Loucy (cell line): ENCODE data around the gene OR10G2.

ENCODE experiments used
- H2AFZ ChIP-seq: fragments of 200-600 bp; sonication (generic); 2 replicates; pipeline ENCODE4 v1.6.0; 2016; ENCODE audit warnings: antibody characterized with exemption, mild to moderate bottlenecking, low read length, moderate library complexity
- H3F3A ChIP-seq: fragments of 200-600 bp; 2 replicates; pipeline ENCODE4 v1.6.0; 2016; ENCODE audit warnings: antibody characterized with exemption, low read depth, mild to moderate bottlenecking
- H3K27me3 ChIP-seq: fragments of 200-600 bp; sonication (generic); 2 replicates; pipeline ENCODE4 v1.6.1; 2014; ENCODE audit warnings: low read length, mild to moderate bottlenecking; ENCODE audit not compliant: insufficient read depth, poor library complexity, severe bottlenecking
- H3K36me3 ChIP-seq: fragments of 200-600 bp; sonication (generic); 2 replicates; pipeline ENCODE4 v1.6.1; 2016; ENCODE audit warnings: low read length; ENCODE audit not compliant: insufficient read depth
- H3K4me1 ChIP-seq: fragments of 200-600 bp; sonication (generic); 2 replicates; pipeline ENCODE4 v1.5.1; 2014; ENCODE audit warnings: low read length, mild to moderate bottlenecking; ENCODE audit not compliant: insufficient read depth, poor library complexity, severe bottlenecking
- H3K4me2 ChIP-seq: fragments of 200-600 bp; sonication (generic); 2 replicates; pipeline ENCODE4 v1.6.0; 2014; ENCODE audit warnings: antibody characterized with exemption, low read length, low read depth, mild to moderate bottlenecking; ENCODE audit not compliant: poor library complexity, severe bottlenecking
- H3K4me3 ChIP-seq: fragments of 200-600 bp; sonication (generic); 2 replicates; pipeline ENCODE4 v1.5.1; 2014; ENCODE audit warnings: low read length, mild to moderate bottlenecking, mixed read lengths; ENCODE audit not compliant: poor library complexity, severe bottlenecking
- H3K79me2 ChIP-seq: fragments of 200-600 bp; sonication (generic); 2 replicates; pipeline ENCODE4 v1.6.1; 2014; ENCODE audit warnings: low read length; ENCODE audit not compliant: insufficient read depth
- H3K9ac ChIP-seq: fragments of 200-600 bp; sonication (generic); 2 replicates; pipeline ENCODE4 v1.6.0; 2014; ENCODE audit warnings: mild to moderate bottlenecking, low read depth, low read length, moderate library complexity; ENCODE audit not compliant: poor library complexity, severe bottlenecking
- H3K9me2 ChIP-seq: fragments of 200-600 bp; sonication (generic); replicated peaks from 2 replicates; pipeline ENCODE4 v1.6.1; 2016; ENCODE audit warnings: low read depth, low read length, mixed read lengths
- H3K9me3 ChIP-seq: fragments of 200-600 bp; sonication (generic); 2 replicates; pipeline ENCODE4 v1.6.1; 2014; ENCODE audit warnings: mild to moderate bottlenecking, antibody characterized with exemption, low read length, low read depth; ENCODE audit not compliant: insufficient read depth
- H4K20me1 ChIP-seq: fragments of 200-600 bp; sonication (generic); 2 replicates; pipeline ENCODE4 v1.6.0; 2014; ENCODE audit warnings: antibody characterized with exemption, low read length, mild to moderate bottlenecking; ENCODE audit not compliant: insufficient read depth, poor library complexity, severe bottlenecking
- EZH2phosphoT487 ChIP-seq: fragments of 200-600 bp; IDR thresholded peaks from 2 replicates; pipeline ENCODE4 v1.6.1; 2018; ENCODE audit warnings: antibody characterized with exemption, mild to moderate bottlenecking, moderate library complexity, borderline replicate concordance
- TF ChIP-seq, protein P1 (sequence below): fragments of 200-600 bp; sonication (generic); conservative IDR thresholded peaks from 2 replicates; pipeline ENCODE4 v1.5.1; 2014; ENCODE audit warnings: mild to moderate bottlenecking, antibody characterized with exemption, low read length

OR10G2 gene

DNA sequence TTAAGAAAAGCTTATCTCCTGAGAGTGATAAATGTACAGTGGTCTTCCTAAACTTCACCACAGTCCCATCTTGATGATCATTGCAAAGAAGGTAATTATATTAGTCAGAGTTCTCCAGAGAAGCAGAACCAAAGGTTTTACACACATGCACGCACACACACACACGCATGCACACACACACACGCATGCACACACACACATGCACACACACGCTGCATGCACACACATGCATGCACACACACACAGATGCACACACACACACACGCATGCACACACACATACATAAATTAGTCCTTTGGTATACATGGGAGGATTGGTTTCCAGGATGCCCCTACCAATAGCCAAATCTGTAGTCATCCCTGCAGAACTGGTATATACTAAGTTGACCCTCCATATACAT lies 19.5 kb upstream of the OR10G2 start:
- H3K27me3 ChIP-seq: no peaks in the 10 kb centered on the region
- no peak overlapping the region for H3K4me2 ChIP-seq

DNA sequence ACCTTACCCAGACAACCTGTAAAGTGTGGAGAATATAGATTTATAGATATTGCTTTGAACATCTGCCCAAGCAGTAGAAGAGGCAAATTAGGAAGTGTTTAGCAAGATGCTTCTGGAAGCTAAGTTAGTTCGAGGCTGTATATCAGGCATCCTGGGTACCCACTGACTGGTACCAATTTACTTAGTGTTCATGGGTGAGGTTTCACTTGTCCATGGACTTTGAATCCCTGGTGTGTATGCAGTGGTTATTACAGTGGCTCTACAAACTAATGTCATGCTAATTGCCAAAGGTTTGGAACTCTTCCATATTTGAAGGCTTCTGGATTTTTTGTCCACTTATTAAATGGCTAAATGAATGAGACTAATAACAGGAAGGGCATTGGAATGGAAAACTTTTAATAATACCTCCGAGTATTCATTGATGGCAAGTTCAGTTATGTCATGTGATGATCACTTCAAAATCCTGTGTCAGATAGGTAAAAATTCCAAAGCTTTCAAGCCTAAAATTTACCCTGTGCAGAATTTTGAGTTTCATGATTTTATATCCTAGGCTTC lies 18.7 kb upstream of the OR10G2 start, which contains the start of gene OR4E2:
OR4E2 (plus strand) TSS at position 505 of the 555 bp plus-strand sequence. CDS start 11,248 bp downstream, outside the sequence.
- Histone ChIP-seq H2AFZ (no peak within 1 kb of the TSS), H3K4me1 (no peaks in the 10 kb centered on the region), H3F3A (no peaks in the 10 kb centered on the region), H4K20me1 (no peaks in the 10 kb centered on the region), H3K4me3 (no peak within 1 kb of the TSS), H3K4me2 (no peak within 1 kb of the TSS), H3K27me3 (no peaks in the 10 kb centered on the region), H3K9me2 (0 out of 2 replicates have a peak, but pooled peaks cover 3% of the 10 kb centered on the region), H3K9me3 (no peaks in the 10 kb centered on the region), H3K79me2 (no peaks in the 10 kb centered on the region), H3K9ac (no peak within 1 kb of the TSS), H3K36me3 (no peaks in the 10 kb centered on the region)
- TF ChIP-seq EZH2phosphoT487: no peak
- TF ChIP-seq, protein P1, sequence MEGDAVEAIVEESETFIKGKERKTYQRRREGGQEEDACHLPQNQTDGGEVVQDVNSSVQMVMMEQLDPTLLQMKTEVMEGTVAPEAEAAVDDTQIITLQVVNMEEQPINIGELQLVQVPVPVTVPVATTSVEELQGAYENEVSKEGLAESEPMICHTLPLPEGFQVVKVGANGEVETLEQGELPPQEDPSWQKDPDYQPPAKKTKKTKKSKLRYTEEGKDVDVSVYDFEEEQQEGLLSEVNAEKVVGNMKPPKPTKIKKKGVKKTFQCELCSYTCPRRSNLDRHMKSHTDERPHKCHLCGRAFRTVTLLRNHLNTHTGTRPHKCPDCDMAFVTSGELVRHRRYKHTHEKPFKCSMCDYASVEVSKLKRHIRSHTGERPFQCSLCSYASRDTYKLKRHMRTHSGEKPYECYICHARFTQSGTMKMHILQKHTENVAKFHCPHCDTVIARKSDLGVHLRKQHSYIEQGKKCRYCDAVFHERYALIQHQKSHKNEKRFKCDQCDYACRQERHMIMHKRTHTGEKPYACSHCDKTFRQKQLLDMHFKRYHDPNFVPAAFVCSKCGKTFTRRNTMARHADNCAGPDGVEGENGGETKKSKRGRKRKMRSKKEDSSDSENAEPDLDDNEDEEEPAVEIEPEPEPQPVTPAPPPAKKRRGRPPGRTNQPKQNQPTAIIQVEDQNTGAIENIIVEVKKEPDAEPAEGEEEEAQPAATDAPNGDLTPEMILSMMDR: no peak

More for the DNA sequence above, 19.5 kb upstream of the OR10G2 start:
- H3K4me3 ChIP-seq: no peak overlapping the region
- H3K36me3 ChIP-seq: no peaks in the 10 kb centered on the region
- 0 out of 2 replicates have a peak, but pooled peaks cover 3% of the 10 kb centered on the region for H3K9me2 ChIP-seq
- no peaks in the 10 kb centered on the region for H3K9me3 ChIP-seq
- H2AFZ ChIP-seq: no peak overlapping the region
- H3K4me1 ChIP-seq: no peaks in the 10 kb centered on the region
- TF ChIP-seq, protein P1: no peak
- TF ChIP-seq EZH2phosphoT487: no peak
- H3K9ac ChIP-seq: no peak overlapping the region
- no peaks in the 10 kb centered on the region for H3K79me2 ChIP-seq
- H3F3A ChIP-seq: no peaks in the 10 kb centered on the region
- no peaks in the 10 kb centered on the region for H4K20me1 ChIP-seq

DNA sequence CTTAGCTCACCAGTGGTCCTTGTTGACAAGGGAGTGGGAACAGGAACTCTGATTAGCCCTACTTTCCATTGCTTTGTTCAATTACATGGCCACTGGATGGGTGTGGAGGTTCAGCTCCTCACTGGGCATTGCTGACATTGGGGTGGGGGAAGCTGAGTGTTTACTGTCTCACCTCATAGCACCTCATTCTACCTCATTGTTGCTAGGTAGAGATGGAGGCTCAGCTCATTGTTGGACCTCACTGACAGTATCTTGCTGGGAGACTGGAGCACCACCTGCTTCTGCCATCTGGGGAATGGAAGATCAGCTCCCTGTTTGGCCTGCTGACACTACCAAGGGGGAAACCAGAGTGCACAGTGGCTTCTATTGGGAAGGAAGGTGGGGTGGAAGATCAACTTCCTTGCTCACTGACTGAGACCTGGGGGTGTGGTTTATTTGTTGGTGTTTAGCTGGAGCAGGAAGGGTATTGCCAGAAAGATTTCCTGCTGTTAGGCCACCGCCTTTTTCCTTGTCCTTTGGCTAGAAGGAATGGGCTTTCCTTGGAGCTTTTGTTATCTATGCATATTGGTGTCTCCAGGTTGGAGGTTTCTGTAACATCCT lies 17.6 kb upstream of the OR10G2 start:
- Histone ChIP-seq H3K9me2 (0 out of 2 replicates have a peak, but pooled peaks cover 3% of the 10 kb centered on the region), H3K36me3 (no peaks in the 10 kb centered on the region), H3K27me3 (no peaks in the 10 kb centered on the region), H3K4me2 (no peak overlapping the region), H3F3A (no peaks in the 10 kb centered on the region), H3K9ac (no peak overlapping the region), H3K9me3 (no peaks in the 10 kb centered on the region), H3K4me3 (no peak overlapping the region), H4K20me1 (no peaks in the 10 kb centered on the region), H3K4me1 (no peaks in the 10 kb centered on the region), H2AFZ (peak overlapping the region; percentile 61; the same call in 1 of the 2 replicates), H3K79me2 (no peaks in the 10 kb centered on the region)
- TF ChIP-seq, protein P1: no peak
- TF ChIP-seq EZH2phosphoT487: no peak
